ENCODE results near the gene CEP170. TPM values are rescaled to one million over a fixed set of nuclear protein-coding genes. Genes with fewer than 3 reads are reported as not detected.

Gene CEP170
- total RNA-seq, 1 donor from 2014 or later = 82.2 TPM

- no peak for TF ChIP-seq CTCF (IDR thresholded peaks at IDR 0.05; ENCODE audit: insufficient read depth, low read length, poor library complexity, severe bottlenecking)
- H3K36me3 ChIP-seq (ENCODE audit: control insufficient read depth, insufficient read depth, low read length) = no peaks in the 10 kb centered on the region
- no peak overlapping the region for H3K4me3 ChIP-seq (ENCODE audit: low read depth, low read length)
- DNase-seq (ENCODE audit: low read depth) = no peak
- no peaks in the 10 kb centered on the region for H3K27me3 ChIP-seq (ENCODE audit: control insufficient read depth, insufficient read depth, low read length)
Measured at GRCh38 chr1:243267471-243267880, 12.4 kb upstream of the CEP170 start.

GRCh38 chr1:243266231-243266630 lies 11.2 kb upstream of the CEP170 start:
- no peak overlapping the region for H3K4me3 ChIP-seq (ENCODE audit: low read depth, low read length)
- DNase-seq (ENCODE audit: low read depth) = no peak
- no peak for TF ChIP-seq CTCF (IDR thresholded peaks at IDR 0.05; ENCODE audit: insufficient read depth, low read length, poor library complexity, severe bottlenecking)
- no peaks in the 10 kb centered on the region for H3K36me3 ChIP-seq (ENCODE audit: control insufficient read depth, insufficient read depth, low read length)
- no peaks in the 10 kb centered on the region for H3K27me3 ChIP-seq (ENCODE audit: control insufficient read depth, insufficient read depth, low read length)

- H3K27me3 ChIP-seq (ENCODE audit: control insufficient read depth, insufficient read depth, low read length) = no peaks in the 10 kb centered on the region
- DNase-seq (ENCODE audit: low read depth) = no peak
- H3K36me3 ChIP-seq (ENCODE audit: control insufficient read depth, insufficient read depth, low read length) = no peaks in the 10 kb centered on the region
- TF ChIP-seq CTCF (IDR thresholded peaks at IDR 0.05; ENCODE audit: insufficient read depth, low read length, poor library complexity, severe bottlenecking) = no peak
- H3K4me3 ChIP-seq (ENCODE audit: low read depth, low read length) = no peak overlapping the region
Measured at GRCh38 chr1:243264717-243265116, 9.6 kb upstream of the CEP170 start.

GRCh38 chr1:243261390-243261789 lies 6.3 kb upstream of the CEP170 start:
- TF ChIP-seq CTCF (IDR thresholded peaks at IDR 0.05; ENCODE audit: insufficient read depth, low read length, poor library complexity, severe bottlenecking) = no peak
- no peaks in the 10 kb centered on the region for H3K27me3 ChIP-seq (ENCODE audit: control insufficient read depth, insufficient read depth, low read length)
- DNase-seq (ENCODE audit: low read depth) = no peak
- H3K36me3 ChIP-seq (ENCODE audit: control insufficient read depth, insufficient read depth, low read length) = no peaks in the 10 kb centered on the region
- no peak overlapping the region for H3K4me3 ChIP-seq (ENCODE audit: low read depth, low read length)

GRCh38 chr1:243260221-243260880 lies 5.3 kb upstream of the CEP170 start:
- no peak for TF ChIP-seq CTCF (IDR thresholded peaks at IDR 0.05; ENCODE audit: insufficient read depth, low read length, poor library complexity, severe bottlenecking)
- Histone ChIP-seq H3K36me3 (ENCODE audit: control insufficient read depth, insufficient read depth, low read length) (no peaks in the 10 kb centered on the region), H3K4me3 (ENCODE audit: low read depth, low read length) (no peak overlapping the region), H3K27me3 (ENCODE audit: control insufficient read depth, insufficient read depth, low read length) (no peaks in the 10 kb centered on the region)
- DNase-seq (ENCODE audit: low read depth) = no peak

- Histone ChIP-seq H3K27me3 (ENCODE audit: control insufficient read depth, insufficient read depth, low read length) (no peaks in the 10 kb centered on the region), H3K4me3 (ENCODE audit: low read depth, low read length) (no peak overlapping the region), H3K36me3 (ENCODE audit: control insufficient read depth, insufficient read depth, low read length) (no peaks in the 10 kb centered on the region)
- no peak for TF ChIP-seq CTCF (IDR thresholded peaks at IDR 0.05; ENCODE audit: insufficient read depth, low read length, poor library complexity, severe bottlenecking)
- no peak for DNase-seq (ENCODE audit: low read depth)
Measured at GRCh38 chr1:243258731-243259130, 3.6 kb upstream of the CEP170 start.
